ENCODE measurements around the gene CCDC149. TPM values are rescaled to one million over a fixed set of nuclear protein-coding genes. Genes with fewer than 3 reads are reported as not detected.

Gene CCDC149
- 0.58 TPM for polyA plus RNA-seq (2012; ENCODE audit: low read depth, missing spikeins)

DNA sequence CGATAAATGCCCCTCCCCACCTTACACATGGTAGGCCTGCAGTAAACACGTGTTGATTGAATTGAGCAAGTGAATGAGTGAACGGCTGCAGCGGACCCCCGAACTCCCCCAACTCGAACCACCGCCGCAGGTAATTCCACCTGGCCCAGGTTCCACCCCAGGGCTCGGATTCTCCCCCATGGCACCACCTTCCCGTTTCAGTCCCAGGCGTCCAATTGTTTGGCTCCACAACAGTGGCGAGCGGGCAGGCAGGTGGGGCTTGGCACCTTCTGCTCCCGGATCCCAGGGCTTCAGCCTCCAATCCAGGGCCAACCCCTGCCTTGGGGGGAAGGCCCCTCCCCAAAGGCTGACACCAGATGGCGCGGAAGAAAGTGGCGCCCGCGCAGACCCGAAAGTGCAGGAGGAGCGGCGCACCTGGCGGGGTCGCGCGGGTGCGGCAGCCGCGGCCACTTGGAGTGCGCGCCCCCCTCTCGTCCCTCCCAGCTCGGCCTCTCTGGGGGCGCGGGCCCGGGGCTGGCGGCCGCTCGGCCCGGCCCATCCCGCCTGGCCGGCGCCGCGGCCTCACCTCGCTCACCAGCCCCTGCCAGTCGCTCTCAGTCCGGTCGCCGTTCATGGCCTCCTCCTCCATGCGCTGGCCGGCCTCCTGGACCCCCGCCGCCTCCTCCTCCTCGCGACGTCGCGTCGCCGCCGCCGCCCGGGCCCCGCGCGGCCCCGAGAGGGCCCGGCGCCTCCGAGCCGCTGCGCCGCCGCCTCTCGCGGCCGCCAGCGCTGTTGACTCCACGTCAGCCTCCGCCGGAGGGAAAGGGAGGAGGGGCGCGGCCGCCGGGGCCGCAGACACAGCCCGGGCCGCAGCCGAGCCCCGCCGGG is at the start of gene CCDC149:
Gene CCDC149, minus strand, starts transcription at position 791 of the 867 bp plus-strand sequence. Its CDS starts 178 bp downstream, at position 613.
- DNase-seq (ENCODE audit: insufficient read length, low spot score) (peak; percentile 44), FAIRE-seq (no peak)
- no peak for TF ChIP-seq TAF1 (IDR thresholded peaks at IDR 0.05; ENCODE audit: low read depth, low read length)
- TF ChIP-seq POLR2A (IDR thresholded peaks at IDR 0.05; ENCODE audit: low read depth, low read length), result no peak
- TF ChIP-seq SPI1 (IDR thresholded peaks at IDR 0.05; ENCODE audit: low read depth, low read length), result no peak
- TF ChIP-seq POU2F2 (IDR thresholded peaks at IDR 0.05; ENCODE audit: low read depth, low read length), result no peak
- TF ChIP-seq POLR2AphosphoS5 (IDR thresholded peaks at IDR 0.05; ENCODE audit: low read depth, low read length), result no peak
- TF ChIP-seq PAX5 (IDR thresholded peaks at IDR 0.05; ENCODE audit: insufficient read depth, low read length, severe bottlenecking), result no peak

- DNase-seq (ENCODE audit: insufficient read length, low spot score) (no peak), FAIRE-seq (no peak)
- TF ChIP-seq POU2F2 (IDR thresholded peaks at IDR 0.05; ENCODE audit: low read depth, low read length) (no peak), POLR2A (IDR thresholded peaks at IDR 0.05; ENCODE audit: low read depth, low read length) (no peak), POLR2AphosphoS5 (IDR thresholded peaks at IDR 0.05; ENCODE audit: low read depth, low read length) (no peak), PAX5 (IDR thresholded peaks at IDR 0.05; ENCODE audit: insufficient read depth, low read length, severe bottlenecking) (no peak), SPI1 (IDR thresholded peaks at IDR 0.05; ENCODE audit: low read depth, low read length) (no peak), TAF1 (IDR thresholded peaks at IDR 0.05; ENCODE audit: low read depth, low read length) (no peak)
These were observed 45.0 kb upstream of the CCDC149 start for GRCh38 chr4:24957886-24958285.

- TF ChIP-seq POLR2A (IDR thresholded peaks at IDR 0.05; ENCODE audit: low read depth, low read length) (no peak), PAX5 (IDR thresholded peaks at IDR 0.05; ENCODE audit: insufficient read depth, low read length, severe bottlenecking) (no peak), TAF1 (IDR thresholded peaks at IDR 0.05; ENCODE audit: low read depth, low read length) (no peak), POU2F2 (IDR thresholded peaks at IDR 0.05; ENCODE audit: low read depth, low read length) (no peak)
- DNase-seq (ENCODE audit: insufficient read length, low spot score), result no peak
- no peak for FAIRE-seq
These were observed 43.9 kb upstream of the CCDC149 start for GRCh38 chr4:24956763-24957162.

- no peak for DNase-seq (ENCODE audit: insufficient read length, low spot score)
- TF ChIP-seq POU2F2 (IDR thresholded peaks at IDR 0.05; ENCODE audit: low read depth, low read length), result no peak
- TF ChIP-seq SPI1 (IDR thresholded peaks at IDR 0.05; ENCODE audit: low read depth, low read length), result no peak
- no peak for TF ChIP-seq POLR2AphosphoS5 (IDR thresholded peaks at IDR 0.05; ENCODE audit: low read depth, low read length)
- no peak for FAIRE-seq
These were observed 43.2 kb upstream of the CCDC149 start for GRCh38 chr4:24956091-24956490.

GRCh38 chr4:24952667-24953066 is 39.8 kb upstream of the CCDC149 start:
- TF ChIP-seq POU2F2 (IDR thresholded peaks at IDR 0.05; ENCODE audit: low read depth, low read length) (no peak), POLR2AphosphoS5 (IDR thresholded peaks at IDR 0.05; ENCODE audit: low read depth, low read length) (no peak), SPI1 (IDR thresholded peaks at IDR 0.05; ENCODE audit: low read depth, low read length) (no peak), POLR2A (IDR thresholded peaks at IDR 0.05; ENCODE audit: low read depth, low read length) (no peak), TAF1 (IDR thresholded peaks at IDR 0.05; ENCODE audit: low read depth, low read length) (no peak), PAX5 (IDR thresholded peaks at IDR 0.05; ENCODE audit: insufficient read depth, low read length, severe bottlenecking) (no peak)
- FAIRE-seq (no peak), DNase-seq (ENCODE audit: insufficient read length, low spot score) (no peak)

DNA sequence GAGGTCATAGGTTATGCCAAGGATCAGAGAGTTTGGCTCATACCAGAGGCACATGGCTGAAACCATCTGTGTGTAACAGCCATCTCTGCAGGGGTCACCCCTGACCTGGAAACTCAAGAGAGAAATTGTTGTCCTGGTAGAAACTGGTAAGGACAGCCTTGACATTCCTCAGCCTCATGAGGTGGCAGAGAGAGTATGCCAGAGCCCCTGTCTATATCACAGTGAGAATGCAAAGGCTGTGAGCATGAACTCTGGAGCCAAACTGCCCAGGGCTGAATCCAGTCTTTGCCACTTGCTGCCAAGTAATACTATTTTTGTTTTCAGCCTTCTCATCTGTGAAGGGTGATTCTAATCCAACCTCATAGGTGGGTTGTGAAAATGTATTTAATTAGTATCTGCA is 37.1 kb upstream of the CCDC149 start:
- TF ChIP-seq TAF1 (IDR thresholded peaks at IDR 0.05; ENCODE audit: low read depth, low read length) (no peak), PAX5 (IDR thresholded peaks at IDR 0.05; ENCODE audit: insufficient read depth, low read length, severe bottlenecking) (no peak), POLR2A (IDR thresholded peaks at IDR 0.05; ENCODE audit: low read depth, low read length) (no peak), POU2F2 (IDR thresholded peaks at IDR 0.05; ENCODE audit: low read depth, low read length) (no peak), SPI1 (IDR thresholded peaks at IDR 0.05; ENCODE audit: low read depth, low read length) (no peak)
- FAIRE-seq, result no peak
- no peak for DNase-seq (ENCODE audit: insufficient read length, low spot score)

DNA sequence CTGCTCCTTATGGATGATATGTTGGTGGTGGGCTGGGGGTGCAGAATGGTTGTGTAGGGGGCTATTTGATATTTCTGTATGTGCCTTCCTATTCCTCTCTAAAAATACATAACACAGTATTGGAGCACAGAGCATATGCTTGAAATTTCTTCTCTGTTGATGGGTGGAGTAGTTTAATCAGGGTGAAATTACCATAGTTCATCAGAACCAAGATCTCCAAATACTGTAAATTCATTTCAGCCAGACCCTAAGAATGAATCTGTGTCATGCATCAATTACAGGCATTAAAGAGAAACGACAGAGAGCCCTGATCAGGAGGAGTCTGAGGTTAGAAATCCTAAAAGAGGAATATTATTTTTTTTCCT is 25.1 kb upstream of the CCDC149 start:
- DNase-seq (ENCODE audit: insufficient read length, low spot score) (no peak), FAIRE-seq (no peak)
- TF ChIP-seq POU2F2 (IDR thresholded peaks at IDR 0.05; ENCODE audit: low read depth, low read length) (no peak), POLR2AphosphoS5 (IDR thresholded peaks at IDR 0.05; ENCODE audit: low read depth, low read length) (no peak), SPI1 (IDR thresholded peaks at IDR 0.05; ENCODE audit: low read depth, low read length) (no peak), PAX5 (IDR thresholded peaks at IDR 0.05; ENCODE audit: insufficient read depth, low read length, severe bottlenecking) (no peak), TAF1 (IDR thresholded peaks at IDR 0.05; ENCODE audit: low read depth, low read length) (no peak), POLR2A (IDR thresholded peaks at IDR 0.05; ENCODE audit: low read depth, low read length) (no peak)

DNA sequence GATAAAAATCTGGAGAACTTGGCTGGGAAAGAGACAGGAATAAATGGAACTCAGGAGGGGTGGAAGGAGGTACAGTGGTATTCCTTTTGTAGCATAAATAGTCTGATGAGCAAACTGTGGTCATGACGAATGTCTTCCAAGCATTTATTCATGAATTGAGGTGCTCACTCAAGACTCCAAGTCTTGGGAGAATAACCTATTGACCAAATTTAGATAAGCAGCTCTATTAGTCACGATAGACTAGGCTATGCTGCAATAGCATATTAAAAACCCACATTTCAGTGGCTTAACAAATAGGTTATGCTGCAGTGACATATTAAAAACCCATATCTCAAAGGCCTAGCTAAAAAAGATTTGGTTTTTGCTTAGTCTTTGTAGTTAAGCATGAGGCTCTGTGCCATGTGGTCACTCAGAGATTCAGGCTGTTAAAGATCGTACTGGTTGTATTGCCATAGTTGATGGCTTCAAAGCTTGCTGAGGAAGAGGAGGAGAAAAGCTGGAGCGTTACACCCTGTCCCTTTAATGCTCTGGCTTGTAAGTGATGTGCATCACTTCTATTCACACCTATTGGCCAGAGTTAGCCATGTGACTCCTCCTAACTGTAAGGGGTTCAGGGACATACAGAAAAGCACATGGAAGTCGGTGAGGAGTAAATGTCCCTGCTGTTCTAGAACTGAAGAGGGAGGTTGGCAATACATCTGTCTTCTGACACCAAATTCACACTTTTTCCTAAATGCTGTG is 24.5 kb upstream of the CCDC149 start:
- no peak for DNase-seq (ENCODE audit: insufficient read length, low spot score)
- TF ChIP-seq PAX5 (IDR thresholded peaks at IDR 0.05; ENCODE audit: insufficient read depth, low read length, severe bottlenecking) (no peak), POU2F2 (IDR thresholded peaks at IDR 0.05; ENCODE audit: low read depth, low read length) (no peak), SPI1 (IDR thresholded peaks at IDR 0.05; ENCODE audit: low read depth, low read length) (no peak), TAF1 (IDR thresholded peaks at IDR 0.05; ENCODE audit: low read depth, low read length) (no peak), POLR2AphosphoS5 (IDR thresholded peaks at IDR 0.05; ENCODE audit: low read depth, low read length) (no peak), POLR2A (IDR thresholded peaks at IDR 0.05; ENCODE audit: low read depth, low read length) (no peak)
- FAIRE-seq, result no peak

DNA sequence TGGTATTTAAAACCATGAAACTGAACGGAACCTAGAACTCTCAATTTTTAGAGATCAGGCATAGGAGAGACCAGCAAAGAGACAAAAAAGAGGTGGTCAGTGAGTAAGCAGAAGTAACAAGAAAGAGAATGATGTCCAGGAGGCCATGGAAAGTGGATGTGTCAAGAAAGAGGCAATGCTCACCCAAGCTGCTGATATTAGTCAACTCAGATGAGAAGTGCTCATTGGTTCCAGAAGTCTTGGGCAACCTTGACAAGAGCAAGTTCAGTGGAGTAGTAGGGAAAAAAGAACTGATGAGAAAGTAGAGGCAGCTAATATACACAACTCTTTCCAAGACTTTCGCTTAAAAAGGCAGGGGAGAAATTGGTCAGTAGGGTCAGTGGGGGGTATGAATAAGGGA is 23.0 kb upstream of the CCDC149 start:
- FAIRE-seq (no peak), DNase-seq (ENCODE audit: insufficient read length, low spot score) (no peak)
- TF ChIP-seq POU2F2 (IDR thresholded peaks at IDR 0.05; ENCODE audit: low read depth, low read length) (no peak), TAF1 (IDR thresholded peaks at IDR 0.05; ENCODE audit: low read depth, low read length) (no peak), SPI1 (IDR thresholded peaks at IDR 0.05; ENCODE audit: low read depth, low read length) (no peak), POLR2AphosphoS5 (IDR thresholded peaks at IDR 0.05; ENCODE audit: low read depth, low read length) (no peak), POLR2A (IDR thresholded peaks at IDR 0.05; ENCODE audit: low read depth, low read length) (no peak), PAX5 (IDR thresholded peaks at IDR 0.05; ENCODE audit: insufficient read depth, low read length, severe bottlenecking) (no peak)

All from GM12891 (cell line).